ENCODE data around the gene RCL1. TPM values are rescaled to one million over a fixed set of nuclear protein-coding genes. Genes with fewer than 3 reads are reported as not detected.

The RCL1 gene
- total RNA-seq, 1 experiment from 2014 or later = 52.2 TPM

- Histone ChIP-seq H3K4me2 (ENCODE audit: low read length) (no peak overlapping the region), H3K79me2 (ENCODE audit: low read length) (no peaks in the 10 kb centered on the region), H2AFZ (ENCODE audit: low read length) (no peak overlapping the region), H4K20me1 (ENCODE audit: low read length) (no peaks in the 10 kb centered on the region), H3F3A (ENCODE audit: low read length, unreplicated experiment) (no peaks in the 10 kb centered on the region), H3K36me3 (ENCODE audit: low read depth, low read length) (peaks cover 17% of the 10 kb centered on the region), H3K9me3 (ENCODE audit: low read length) (no peaks in the 10 kb centered on the region), H3K4me3 (ENCODE audit: low read length) (no peak overlapping the region), H3K27ac (ENCODE audit: low read length) (no peak overlapping the region), H3K27me3 (ENCODE audit: low read length) (no peaks in the 10 kb centered on the region), H3K9ac (ENCODE audit: low read length) (no peak overlapping the region), H3K4me1 (ENCODE audit: insufficient read depth, low read length) (no peaks in the 10 kb centered on the region), H3K9me2 (replicated peaks; ENCODE audit: low read length) (no peaks in the 10 kb centered on the region)
- intact Hi-C loops (cut with micrococcal nuclease) = no loop called here
- no peak for DNase-seq
- TF ChIP-seq CTCF (conservative IDR thresholded peaks at IDR 0.05; ENCODE audit: low read depth, low read length) (no peak), EZH2phosphoT487 (IDR thresholded peaks at IDR 0.05; ENCODE audit: borderline replicate concordance, low read length) (no peak), EZH2 (IDR thresholded peaks at IDR 0.05; ENCODE audit: low read length, unreplicated experiment) (no peak)
- ATAC-seq = no peak
- ChIA-PET CTCF (no interaction called here), POLR2A (ENCODE audit: unreplicated experiment) (no interaction called here)
- BruUV-seq (replicated peaks) = no TSS peak
These were observed 63.1 kb downstream of the RCL1 start for GRCh38 chr9:4855841-4856240.

GRCh38 chr9:4857163-4857810, 64.5 kb downstream of the RCL1 start:
- Histone ChIP-seq H3K36me3 (ENCODE audit: low read depth, low read length) (peaks cover 23% of the 10 kb centered on the region), H3K27me3 (ENCODE audit: low read length) (no peaks in the 10 kb centered on the region), H3K79me2 (ENCODE audit: low read length) (0 out of 2 replicates have a peak, but pooled peaks cover 4% of the 10 kb centered on the region), H3K9me3 (ENCODE audit: low read length) (no peaks in the 10 kb centered on the region), H2AFZ (ENCODE audit: low read length) (no peak overlapping the region), H3F3A (ENCODE audit: low read length, unreplicated experiment) (no peaks in the 10 kb centered on the region), H3K4me1 (ENCODE audit: insufficient read depth, low read length) (peaks cover 12% of the 10 kb centered on the region), H3K27ac (ENCODE audit: low read length) (no peak overlapping the region), H4K20me1 (ENCODE audit: low read length) (no peaks in the 10 kb centered on the region), H3K4me3 (ENCODE audit: low read length) (no peak overlapping the region), H3K4me2 (ENCODE audit: low read length) (no peak overlapping the region), H3K9me2 (replicated peaks; ENCODE audit: low read length) (no peaks in the 10 kb centered on the region), H3K9ac (ENCODE audit: low read length) (no peak overlapping the region)
- TF ChIP-seq EZH2 (IDR thresholded peaks at IDR 0.05; ENCODE audit: low read length, unreplicated experiment) = no peak
- TF ChIP-seq CTCF (conservative IDR thresholded peaks at IDR 0.05; ENCODE audit: low read depth, low read length) = no peak
- no peak for TF ChIP-seq EZH2phosphoT487 (IDR thresholded peaks at IDR 0.05; ENCODE audit: borderline replicate concordance, low read length)
- ChIA-PET POLR2A (ENCODE audit: unreplicated experiment) (no interaction called here), CTCF (no interaction called here)
- ATAC-seq (no peak), DNase-seq (no peak)
- intact Hi-C loops (cut with micrococcal nuclease) = no loop called here
- no TSS peak for BruUV-seq (replicated peaks)

GRCh38 chr9:4859035-4859434, 66.3 kb downstream of the RCL1 start:
- Histone ChIP-seq H3K9me3 (ENCODE audit: low read length) (no peaks in the 10 kb centered on the region), H3F3A (ENCODE audit: low read length, unreplicated experiment) (no peaks in the 10 kb centered on the region), H3K9ac (ENCODE audit: low read length) (no peak overlapping the region), H3K36me3 (ENCODE audit: low read depth, low read length) (peaks cover 23% of the 10 kb centered on the region), H2AFZ (ENCODE audit: low read length) (no peak overlapping the region), H3K4me3 (ENCODE audit: low read length) (no peak overlapping the region), H3K4me1 (ENCODE audit: insufficient read depth, low read length) (peaks cover 16% of the 10 kb centered on the region), H4K20me1 (ENCODE audit: low read length) (no peaks in the 10 kb centered on the region), H3K79me2 (ENCODE audit: low read length) (0 out of 2 replicates have a peak, but pooled peaks cover 21% of the 10 kb centered on the region), H3K4me2 (ENCODE audit: low read length) (no peak overlapping the region), H3K27ac (ENCODE audit: low read length) (no peak overlapping the region), H3K9me2 (replicated peaks; ENCODE audit: low read length) (no peaks in the 10 kb centered on the region), H3K27me3 (ENCODE audit: low read length) (no peaks in the 10 kb centered on the region)
- TF ChIP-seq EZH2phosphoT487 (IDR thresholded peaks at IDR 0.05; ENCODE audit: borderline replicate concordance, low read length) (no peak), EZH2 (IDR thresholded peaks at IDR 0.05; ENCODE audit: low read length, unreplicated experiment) (no peak), CTCF (conservative IDR thresholded peaks at IDR 0.05; ENCODE audit: low read depth, low read length) (no peak)
- ATAC-seq = no peak
- CTCF ChIA-PET = no interaction called here
- no peak for DNase-seq
- intact Hi-C loops (cut with micrococcal nuclease) = no loop called here
- no TSS peak for BruUV-seq (replicated peaks)
- POLR2A ChIA-PET (ENCODE audit: unreplicated experiment) = no interaction called here

Measured in PC-3 (cell line).